Fibroblast of skin of right biceps (primary cell): Measurements from ENCODE around the gene MMP8.
"Not testable (repeated sequence)": the region's sequence is repeated elsewhere in the genome, so short reads cannot be mapped to it uniquely, and the experiment has no call there.

Source experiments
- DNase-seq: peaks from one replicate; pipeline ENCODE4 v3.0.0-alpha.2; 2013

The MMP8 gene

GRCh38 chr11:102724904-102725500 is at the start of gene MMP8:
MMP8 (minus strand) TSS chr11:102724954; CDS start chr11:102724855, 99 bp downstream.
- DNase-seq: peak; percentile 93

GRCh38 chr11:102773386-102773785 is 48.6 kb upstream of the MMP8 start:
- no peak for DNase-seq

GRCh38 chr11:102771351-102771750 is 46.6 kb upstream of the MMP8 start:
- no peak for DNase-seq

GRCh38 chr11:102770191-102770590 is 45.4 kb upstream of the MMP8 start:
- DNase-seq: no peak

GRCh38 chr11:102767800-102768199 is 43.0 kb upstream of the MMP8 start:
- DNase-seq: no peak

- DNase-seq: peak; percentile 62
Measured at GRCh38 chr11:102763440-102763839, 38.7 kb upstream of the MMP8 start.

- peak; percentile 83 for DNase-seq
Measured at GRCh38 chr11:102762361-102762767, 37.6 kb upstream of the MMP8 start.

GRCh38 chr11:102761646-102762238 is 37.0 kb upstream of the MMP8 start:
- peak; percentile 92 for DNase-seq

- DNase-seq: peak; percentile 97
Measured at GRCh38 chr11:102760344-102761035, 35.7 kb upstream of the MMP8 start.

GRCh38 chr11:102757823-102758549 is 33.2 kb upstream of the MMP8 start:
- DNase-seq: peak; percentile 63

- no peak for DNase-seq
Measured at GRCh38 chr11:102753267-102753666, 28.5 kb upstream of the MMP8 start.

- no peak for DNase-seq
Measured at GRCh38 chr11:102751673-102752072, 26.9 kb upstream of the MMP8 start.

- no peak for DNase-seq
Measured at GRCh38 chr11:102749101-102749722, 24.5 kb upstream of the MMP8 start.

GRCh38 chr11:102746746-102747578 is 22.2 kb upstream of the MMP8 start:
- not testable (repeated sequence) for DNase-seq

- DNase-seq: no peak
Measured at GRCh38 chr11:102734650-102735049, 9.9 kb upstream of the MMP8 start.

- DNase-seq: peak; percentile 59
Measured at GRCh38 chr11:102733232-102733875, 8.6 kb upstream of the MMP8 start.

- not testable (repeated sequence) for DNase-seq
Measured at GRCh38 chr11:102730944-102731343, 6.2 kb upstream of the MMP8 start.

- peak; percentile 52 for DNase-seq
Measured at GRCh38 chr11:102729849-102730815, 5.4 kb upstream of the MMP8 start.

- peak; percentile 89 for DNase-seq
Measured at GRCh38 chr11:102727890-102728289, 3.1 kb upstream of the MMP8 start.

GRCh38 chr11:102722821-102723220 is 1.9 kb downstream of the MMP8 start:
- DNase-seq: no peak
